Large intestine (tissue), 3 donors: ENCODE results near the gene DRG1. TPM values are rescaled to one million over a fixed set of nuclear protein-coding genes. Genes with fewer than 3 reads are reported as not detected.
A peak's percentile ranks its signal among the peaks of the same experiment; 100 is the strongest.
"Not testable (repeated sequence)": the region's sequence is repeated elsewhere in the genome, so short reads cannot be mapped to it uniquely, and the experiment has no call there.

ENCODE experiments used
- DNase-seq, 2 donors: peaks; one replicate each; pipeline versions ENCODE4 v3.0.0 to v3.0.0-alpha.2; 2013
- H3K27ac ChIP-seq: one replicate; pipeline ENCODE4 v1.5.1; 2013; ENCODE audit warnings: low read length
- H3K27me3 ChIP-seq: 2 replicates; pipeline ENCODE4 v1.6.1; 2013; ENCODE audit warnings: low read length; ENCODE audit not compliant: control insufficient read depth, insufficient read depth
- H3K36me3 ChIP-seq: 2 replicates; pipeline ENCODE4 v1.6.1; 2013; ENCODE audit warnings: low read length; ENCODE audit not compliant: control insufficient read depth, insufficient read depth
- H3K4me1 ChIP-seq: one replicate; pipeline ENCODE4 v1.6.1; 2013; ENCODE audit warnings: low read length; ENCODE audit not compliant: control insufficient read depth, insufficient read depth
- H3K4me3 ChIP-seq: one replicate; pipeline ENCODE4 v1.5.1; 2013; ENCODE audit warnings: low read length
- H3K9me3 ChIP-seq: one replicate; pipeline ENCODE4 v1.6.1; 2013; ENCODE audit warnings: mild to moderate bottlenecking, low read depth, low read length, moderate library complexity; ENCODE audit not compliant: control insufficient read depth
- WGBS: methylation state at CpG from one replicate; pipeline ENCODE4 v1.1.5; 2013; ENCODE audit warnings: low lambda C conversion rate; ENCODE audit not compliant: insufficient coverage; 5-methylcytosine and 5-hydroxymethylcytosine counted together
- polyA plus RNA-seq: library from polyadenylated mRNA; unstranded; fragments of 120-200 nt; gene quantifications from one replicate; pipeline ENCODE4 v1.2.1, GENCODE V29; 2013

The DRG1 gene
- polyA plus RNA-seq, 1 donor, result 55.7 TPM

DNA sequence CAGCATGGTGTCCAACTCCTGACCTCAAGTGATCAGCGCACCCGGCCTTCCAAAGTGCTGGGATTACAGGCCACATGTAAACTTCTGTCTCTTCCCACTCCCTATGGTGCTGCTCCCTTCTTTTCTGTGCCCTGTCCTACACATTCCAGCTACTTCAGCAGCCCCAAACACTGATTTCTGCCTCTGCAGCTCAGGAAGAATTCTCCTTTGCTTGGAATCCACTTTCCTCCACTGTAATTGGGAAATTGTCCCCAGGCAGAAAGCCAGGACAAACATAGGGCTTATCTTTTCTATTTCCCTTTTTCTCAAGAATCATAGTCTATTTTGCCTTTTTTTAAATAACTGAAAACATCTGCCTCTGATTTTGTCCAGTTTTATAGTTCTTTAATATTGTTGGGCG lies 21.3 kb upstream of the DRG1 start:
- Histone ChIP-seq H3K4me1 (no peaks in the 10 kb centered on the region), H3K27me3 (no peaks in the 10 kb centered on the region), H3K36me3 (no peaks in the 10 kb centered on the region), H3K27ac (no peak overlapping the region), H3K9me3 (no peaks in the 10 kb centered on the region), H3K4me3 (no peak overlapping the region)
- no peak for DNase-seq
- no CpG with 5 or more reads among the region's 3 CpGs for WGBS

DNA sequence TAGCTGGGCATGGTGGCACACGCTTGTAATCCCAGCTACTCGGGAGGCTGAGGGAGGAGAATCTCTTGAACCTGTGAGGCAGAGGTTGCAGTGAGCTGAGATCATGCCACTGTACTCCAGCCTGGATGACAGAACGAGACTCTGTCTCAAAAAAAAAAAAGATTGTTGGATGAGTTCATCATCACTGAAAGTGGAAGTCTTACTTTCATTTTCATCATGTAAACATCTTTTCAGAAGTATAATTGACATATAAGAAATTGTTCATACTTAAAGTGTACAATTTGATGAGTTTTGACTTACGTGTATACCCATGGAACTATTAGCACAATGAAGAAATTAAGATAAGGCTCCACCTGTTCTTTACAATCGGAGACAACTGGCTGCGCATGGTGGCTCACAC lies 20.8 kb upstream of the DRG1 start:
- H3K36me3 ChIP-seq, DNase-seq, H3K27me3 ChIP-seq, H3K4me1 ChIP-seq, H3K9me3 ChIP-seq, H3K27ac ChIP-seq, H3K4me3 ChIP-seq: not testable (repeated sequence)
- WGBS, result 40% methylated on average over 1 of the region's 6 CpGs

DNA sequence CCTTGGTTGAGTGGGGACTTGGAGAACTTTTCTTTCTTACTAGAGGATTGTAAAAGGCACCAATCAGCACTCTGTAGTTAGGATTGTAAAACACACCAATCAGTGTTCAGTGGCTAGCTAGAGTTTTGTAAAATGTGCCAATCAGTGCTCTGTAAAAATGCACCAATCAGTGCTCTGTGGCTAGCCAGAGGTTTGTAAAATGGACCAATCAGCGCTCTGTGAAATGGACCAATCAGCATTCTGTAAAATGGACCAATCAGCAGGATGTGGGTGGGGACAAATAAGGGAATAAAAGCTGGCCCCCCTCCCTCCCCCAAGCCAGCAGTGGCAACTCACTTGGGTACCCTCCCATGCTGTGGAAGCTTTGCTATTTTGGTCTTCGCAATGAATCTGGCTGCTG lies 5.5 kb upstream of the DRG1 start:
- WGBS, result no CpG with 5 or more reads among the region's 2 CpGs
- Histone ChIP-seq H3K9me3 (no peaks in the 10 kb centered on the region), H3K4me1 (no peaks in the 10 kb centered on the region), H3K27ac (no peak overlapping the region), H3K4me3 (no peak overlapping the region), H3K27me3 (no peaks in the 10 kb centered on the region), H3K36me3 (no peaks in the 10 kb centered on the region)
- no peak for DNase-seq

DNA sequence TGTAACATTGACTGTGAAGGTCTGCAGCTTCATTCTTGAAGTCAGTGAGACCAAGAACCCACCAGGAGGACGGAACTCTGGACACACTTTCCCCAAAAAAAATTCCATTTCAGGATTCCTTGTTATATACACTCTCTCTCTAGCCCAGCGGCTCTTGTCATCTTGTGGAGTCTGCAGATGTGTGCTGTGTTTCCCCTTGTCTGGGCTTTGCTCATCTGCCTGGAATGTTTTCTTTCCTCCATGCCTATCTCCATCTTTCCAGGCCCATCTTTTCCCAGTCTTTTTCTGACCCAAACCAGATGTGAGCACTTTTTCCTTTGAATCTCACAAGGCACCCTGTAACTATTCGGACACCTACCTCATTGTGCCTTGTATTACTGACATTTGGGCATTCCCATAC lies 5.1 kb upstream of the DRG1 start:
- no peaks in the 10 kb centered on the region for H3K4me1 ChIP-seq
- no peaks in the 10 kb centered on the region for H3K36me3 ChIP-seq
- no peak overlapping the region for H3K27ac ChIP-seq
- H3K9me3 ChIP-seq, result no peaks in the 10 kb centered on the region
- WGBS, result no CpG with 5 or more reads among the region's 3 CpGs
- no peak for DNase-seq
- no peaks in the 10 kb centered on the region for H3K27me3 ChIP-seq
- H3K4me3 ChIP-seq, result no peak overlapping the region

DNA sequence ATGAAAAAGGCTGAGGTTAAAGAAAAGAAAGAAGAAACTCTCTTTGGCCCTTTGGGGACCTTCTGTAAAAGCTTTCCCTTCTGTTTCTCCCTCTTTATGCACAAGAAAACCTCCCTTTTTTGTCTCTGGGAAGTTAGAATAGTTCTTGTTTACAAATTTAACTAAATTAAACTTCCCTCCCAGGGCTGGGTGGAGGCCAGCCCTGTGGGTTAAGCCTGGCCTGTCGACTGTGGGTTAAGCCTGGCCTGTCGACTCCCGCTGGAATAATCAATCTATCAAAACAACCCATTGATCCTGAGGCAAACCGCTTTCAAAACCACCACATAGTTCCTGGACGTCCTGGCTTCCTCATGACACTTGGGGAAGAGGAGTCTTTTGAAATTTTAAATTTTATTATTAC lies 1.2 kb upstream of the DRG1 start:
- Histone ChIP-seq H3K27ac (no peak overlapping the region), H3K4me3 (no peak overlapping the region), H3K4me1 (peaks cover 3% of the 10 kb centered on the region), H3K36me3 (peaks cover 16% of the 10 kb centered on the region), H3K27me3 (no peaks in the 10 kb centered on the region), H3K9me3 (no peaks in the 10 kb centered on the region)
- WGBS, result no CpG with 5 or more reads among the region's 5 CpGs
- DNase-seq, result no peak

DNA sequence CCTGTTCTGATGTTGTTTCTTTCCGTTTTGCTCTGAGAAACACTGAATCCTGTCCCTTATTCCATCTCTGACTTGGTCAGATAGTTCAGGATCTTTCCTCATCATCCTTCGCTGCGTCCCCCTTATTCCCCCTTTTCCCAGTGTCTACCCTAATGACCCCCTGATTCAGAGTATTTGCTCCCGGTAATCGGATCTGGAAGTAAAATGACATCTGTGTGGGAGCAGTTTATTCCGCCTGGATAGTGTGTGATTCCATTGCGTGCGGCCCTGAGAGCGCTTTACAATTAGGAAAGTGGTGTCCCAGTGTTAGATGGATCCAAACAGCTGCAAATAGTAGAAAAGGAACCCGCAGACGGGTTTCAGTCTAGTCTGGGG lies 606 bp downstream of the DRG1 start:
- Histone ChIP-seq H3K9me3 (no peaks in the 10 kb centered on the region), H3K36me3 (peaks cover 28% of the 10 kb centered on the region), H3K4me3 (peak overlapping the region; percentile 86), H3K4me1 (peaks cover 3% of the 10 kb centered on the region), H3K27ac (peak overlapping the region; percentile 77), H3K27me3 (no peaks in the 10 kb centered on the region)
- no peak for DNase-seq
- WGBS, result 7% methylated on average over 6 of the region's 11 CpGs

DNA sequence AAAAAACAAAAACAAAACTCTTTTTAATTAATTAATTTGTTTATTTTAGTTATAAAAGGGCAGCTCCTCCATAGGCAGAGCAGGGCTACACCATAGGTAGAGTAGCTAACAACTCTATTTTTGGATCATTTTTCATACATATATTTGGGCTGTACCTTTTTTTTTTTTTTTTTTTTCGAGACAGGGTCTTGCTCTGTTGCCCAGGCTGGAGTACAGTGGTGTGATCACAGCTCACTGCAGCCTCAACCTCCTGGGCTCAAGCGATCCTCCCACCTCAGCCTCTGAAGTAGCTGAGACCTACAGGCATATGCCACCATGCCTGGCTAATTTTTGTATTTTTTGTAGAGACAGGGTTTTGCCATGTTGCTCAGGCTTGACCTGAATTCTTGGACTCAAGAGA lies 2.9 kb downstream of the DRG1 start:
- DNase-seq, H3K9me3 ChIP-seq, H3K4me1 ChIP-seq, H3K4me3 ChIP-seq, H3K27ac ChIP-seq, H3K27me3 ChIP-seq: not testable (repeated sequence)
- no CpG with 5 or more reads among the region's 2 CpGs for WGBS
- peaks cover 46% of the 10 kb centered on the region for H3K36me3 ChIP-seq

DNA sequence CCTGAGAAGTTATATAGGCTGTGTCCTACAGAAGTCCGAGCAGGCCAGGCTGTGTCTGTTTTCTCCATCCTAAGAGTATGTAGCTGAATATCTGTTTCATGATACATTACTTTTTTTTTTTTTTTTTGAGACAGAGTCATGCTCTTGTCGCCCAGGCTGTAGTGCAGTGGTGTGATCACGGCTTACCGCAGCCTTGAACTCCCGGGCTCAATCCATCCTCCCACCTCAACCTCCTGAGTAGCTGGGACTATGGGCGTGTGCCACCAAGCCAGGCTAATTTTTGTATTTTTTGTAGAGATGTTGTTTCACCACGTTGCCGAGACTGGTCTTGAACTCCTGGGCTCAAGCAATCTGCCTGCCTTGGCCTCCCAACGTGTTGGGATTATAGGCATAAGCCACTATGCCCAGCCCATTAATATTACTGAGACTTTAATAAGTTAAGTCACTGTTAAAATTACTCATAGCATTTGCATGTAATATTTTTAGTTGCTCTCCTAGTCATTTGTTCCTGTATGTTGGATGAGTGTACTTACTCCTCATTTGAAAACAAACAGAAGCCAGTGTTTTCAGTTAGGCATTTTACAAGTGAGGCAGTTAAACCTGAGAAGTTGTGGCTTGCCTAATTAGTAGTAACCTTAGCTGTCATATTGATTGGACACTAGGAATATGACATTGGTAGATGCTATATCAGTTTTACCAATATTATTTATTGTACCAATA lies 26.1 kb downstream of the DRG1 start:
- Histone ChIP-seq H3K36me3 (peaks cover 71% of the 10 kb centered on the region), H3K9me3 (no peaks in the 10 kb centered on the region), H3K4me1 (no peaks in the 10 kb centered on the region), H3K27ac (no peak overlapping the region), H3K27me3 (no peaks in the 10 kb centered on the region), H3K4me3 (no peak overlapping the region)
- WGBS, result no CpG with 5 or more reads among the region's 9 CpGs
- DNase-seq, result no peak

DNA sequence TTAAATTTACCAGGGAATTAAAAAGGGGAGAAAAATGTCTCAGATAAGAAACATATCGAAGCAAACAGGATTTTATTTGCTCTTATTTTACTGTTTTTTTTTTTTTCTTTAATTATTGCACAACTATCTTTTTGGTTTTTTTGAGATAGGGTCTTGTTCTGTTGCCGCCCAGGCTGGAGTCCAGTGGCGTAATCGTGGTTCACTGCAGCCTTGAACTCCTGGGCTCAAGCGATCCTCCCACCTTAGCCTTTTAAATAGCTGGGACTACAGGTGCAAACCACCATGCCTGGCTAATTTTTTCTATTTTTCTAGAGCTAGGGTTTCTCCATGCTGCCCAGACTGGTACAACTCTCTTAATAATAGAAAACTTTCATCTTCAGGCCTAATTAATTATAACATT lies 32.5 kb downstream of the DRG1 start:
- Histone ChIP-seq H3K4me1 (no peaks in the 10 kb centered on the region), H3K36me3 (peaks cover 80% of the 10 kb centered on the region), H3K4me3 (no peak overlapping the region), H3K27ac (no peak overlapping the region), H3K9me3 (no peaks in the 10 kb centered on the region), H3K27me3 (no peaks in the 10 kb centered on the region)
- WGBS, result 100% methylated on average over 2 of the region's 5 CpGs
- no peak for DNase-seq

DNA sequence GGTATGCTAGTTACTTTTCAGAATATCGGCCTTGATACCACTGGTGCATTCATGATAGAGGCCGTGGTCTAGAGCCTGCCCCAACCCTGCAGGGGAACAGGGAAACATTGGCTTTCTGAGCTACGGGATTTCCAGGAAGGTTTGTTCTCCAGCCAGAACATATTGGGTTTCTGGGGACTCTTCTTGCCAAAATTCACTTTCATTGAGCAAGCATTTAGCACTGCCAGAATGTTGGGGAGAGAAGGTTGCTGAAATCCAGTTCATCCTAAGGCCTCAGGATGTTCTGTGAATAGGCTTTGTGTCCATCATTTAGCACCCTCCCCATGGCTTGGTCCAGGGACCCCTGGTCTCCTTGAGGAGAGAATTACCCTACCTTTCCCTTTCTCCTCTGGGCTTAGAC lies 36.7 kb downstream of the DRG1 start:
- Histone ChIP-seq H3K27ac (no peak overlapping the region), H3K27me3 (no peaks in the 10 kb centered on the region), H3K36me3 (peaks cover 88% of the 10 kb centered on the region), H3K4me3 (no peak overlapping the region), H3K4me1 (no peaks in the 10 kb centered on the region), H3K9me3 (no peaks in the 10 kb centered on the region)
- no CpG with 5 or more reads among the region's 3 CpGs for WGBS
- DNase-seq, result no peak

DNA sequence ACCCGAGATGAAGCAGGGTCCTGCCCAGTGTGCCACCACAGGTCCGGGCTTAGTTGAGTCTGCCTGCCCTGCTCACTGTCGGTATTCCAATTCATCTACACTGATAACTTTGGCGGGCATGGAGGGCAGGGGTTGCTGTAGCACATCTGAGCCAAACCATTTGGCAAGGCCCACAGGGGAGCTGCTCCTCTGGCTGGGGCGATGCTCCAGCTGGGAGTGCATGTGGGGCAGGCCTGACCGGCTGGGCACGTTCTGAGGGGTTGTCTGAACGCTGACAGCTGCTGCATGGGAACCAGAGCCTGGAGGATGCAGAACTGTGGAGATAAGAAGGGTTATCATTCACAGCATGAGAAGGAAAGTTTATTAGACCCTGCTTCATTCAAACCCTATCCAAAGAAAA lies 40.4 kb downstream of the DRG1 start:
- no peak for DNase-seq
- H3K27ac ChIP-seq, result no peak overlapping the region
- H3K4me3 ChIP-seq, result no peak overlapping the region
- H3K4me1 ChIP-seq, result no peaks in the 10 kb centered on the region
- no CpG with 5 or more reads among the region's 8 CpGs for WGBS
- H3K36me3 ChIP-seq, result peaks cover 89% of the 10 kb centered on the region
- H3K27me3 ChIP-seq, result no peaks in the 10 kb centered on the region
- no peaks in the 10 kb centered on the region for H3K9me3 ChIP-seq
